SK-N-SH (cell line): ENCODE measurements around the gene CD59. TPM values are rescaled to one million over a fixed set of nuclear protein-coding genes. Genes with fewer than 3 reads are reported as not detected.
"Not testable (repeated sequence)": the region's sequence is repeated elsewhere in the genome, so short reads cannot be mapped to it uniquely, and the experiment has no call there.

Experiments used
- CTCF ChIA-PET: fragments of 300-600, 350-600 bp; formaldehyde crosslinking; extraction: SDS; loops from one replicate; lab custom pipeline; 2021; lab: Yijun Ruan, JAX
- POLR2A ChIA-PET: fragments of 350-600 bp; sonication (Branson Sonifier 250); formaldehyde crosslinking; extraction: SDS; loops from one replicate; lab custom pipeline; 2020; ENCODE audit warnings: antibody characterized with exemption, inconsistent platforms; lab: Yijun Ruan, JAX
- DNase-seq: peaks from one replicate; pipeline ENCODE4 v3.0.0; 2012
- H2AFZ ChIP-seq: fragments of 200-600 bp; sonication (generic); 2 replicates; pipeline ENCODE4 v1.8.1; 2016; ENCODE audit warnings: antibody characterized with exemption, mild to moderate bottlenecking, low read depth
- H3F3A ChIP-seq: fragments of 200-600 bp; sonication (generic); replicated peaks from 2 replicates; pipeline ENCODE3; 2016; ENCODE audit warnings: antibody characterized with exemption, mild to moderate bottlenecking; ENCODE audit not compliant: insufficient read depth
- H3K27ac ChIP-seq, 2 experiments: fragments of 200-500 bp in 1 of 2; fragments of 200-600 bp in 1 of 2; sonication (Bioruptor generic) in 1 of 2; sonication (generic), shearing (Covaris generic) in 1 of 2; 2 replicates each; pipeline versions ENCODE4 v1.5.1 to v1.6.1; 2014 to 2016; ENCODE audit warnings: low read depth in 2 of 2, inconsistent platforms in 1 of 2, low read length in 1 of 2, mild to moderate bottlenecking in 1 of 2, mixed read lengths in 1 of 2
- H3K27me3 ChIP-seq: fragments of 200-600 bp; sonication (generic), shearing (Covaris generic); 2 replicates; pipeline ENCODE4 v1.6.1; 2016; ENCODE audit warnings: mixed run types; ENCODE audit not compliant: insufficient read depth
- H3K36me3 ChIP-seq, 2 experiments: fragments of 200-500 bp in 1 of 2; fragments of 200-600 bp in 1 of 2; sonication (Bioruptor generic) in 1 of 2; sonication (generic) in 1 of 2; replicated peaks in 1 of 2; 2 replicates each; pipeline versions ENCODE3 to v1.5.1; 2014 to 2016; ENCODE audit warnings: low read length in 1 of 2, mild to moderate bottlenecking in 1 of 2; ENCODE audit not compliant: insufficient read depth in 2 of 2, control insufficient read depth in 1 of 2
- H3K4me1 ChIP-seq, 2 experiments: fragments of 200-500 bp in 1 of 2; fragments of 200-600 bp in 1 of 2; sonication (Bioruptor generic) in 1 of 2; sonication (generic), shearing (Covaris generic) in 1 of 2; 2 replicates each; pipeline versions ENCODE4 v1.5.1 to v1.6.1; 2014 to 2016; ENCODE audit warnings: low read depth in 1 of 2, low read length in 1 of 2, mixed run types in 1 of 2; ENCODE audit not compliant: insufficient read depth in 2 of 2, control insufficient read depth in 1 of 2
- H3K4me2 ChIP-seq: fragments of 200-600 bp; sonication (generic), shearing (Covaris generic); 2 replicates; pipeline ENCODE4 v1.6.1; 2017; ENCODE audit warnings: mixed run types
- H3K4me3 ChIP-seq, 2 experiments: fragments of 200-500 bp in 1 of 2; fragments of 200-600 bp in 1 of 2; sonication (Bioruptor generic) in 1 of 2; sonication (generic), shearing (Covaris generic) in 1 of 2; 2 replicates each; pipeline versions ENCODE4 v1.5.1 to v1.8.1; 2014 to 2016; ENCODE audit warnings: low read depth in 2 of 2, inconsistent platforms in 1 of 2, low read length in 1 of 2, mild to moderate bottlenecking in 1 of 2, mixed read lengths in 1 of 2, moderate library complexity in 1 of 2
- H3K79me2 ChIP-seq: fragments of 200-600 bp; sonication (generic); 2 replicates; pipeline ENCODE4 v1.8.1; 2017; ENCODE audit warnings: mild to moderate bottlenecking; ENCODE audit not compliant: insufficient read depth
- H3K9ac ChIP-seq: fragments of 200-600 bp; sonication (generic); 2 replicates; pipeline ENCODE4 v1.6.1; 2017; ENCODE audit warnings: mixed run types
- H3K9me2 ChIP-seq: fragments of 200-600 bp; sonication (generic); 2 replicates; pipeline ENCODE4 v1.6.1; 2017; ENCODE audit warnings: mixed run types
- H3K9me3 ChIP-seq: fragments of 200-600 bp; sonication (generic); 2 replicates; pipeline ENCODE4 v1.6.1; 2017; ENCODE audit warnings: mixed run types, mild to moderate bottlenecking, moderate library complexity
- H4K20me1 ChIP-seq: fragments of 200-600 bp; sonication (generic); 2 replicates; pipeline ENCODE4 v1.6.1; 2017; ENCODE audit warnings: mild to moderate bottlenecking, mixed run types; ENCODE audit not compliant: insufficient read depth
- CHD2 ChIP-seq: fragments of 150-350 bp; IDR thresholded peaks from 2 replicates; pipeline ENCODE4 v1.6.1; 2018; ENCODE audit warnings: low read length; ENCODE audit not compliant: partially characterized antibody
- CTCF ChIP-seq: fragments of 200-600 bp; sonication (generic); IDR thresholded peaks from 2 replicates; pipeline ENCODE4 v1.6.1; 2017; ENCODE audit warnings: antibody characterized with exemption, mild to moderate bottlenecking, moderate library complexity
- EP300 ChIP-seq, 2 experiments: IDR thresholded peaks; 2 replicates each; pipeline versions ENCODE4 v1.4.0 to v1.6.1; 2012; ENCODE audit warnings: borderline replicate concordance in 1 of 2, low read depth in 1 of 2, low read length in 1 of 2
- EZH2phosphoT487 ChIP-seq: fragments of 200-600 bp; sonication (generic); IDR thresholded peaks from 2 replicates; pipeline ENCODE4 v1.6.1; 2017; ENCODE audit warnings: low read depth, mixed run types, mild to moderate bottlenecking, antibody characterized with exemption, moderate library complexity, borderline replicate concordance
- FOSL2 ChIP-seq: IDR thresholded peaks from 2 replicates; pipeline ENCODE4 v1.4.0; 2012; ENCODE audit warnings: low read depth, mild to moderate bottlenecking, moderate library complexity, borderline replicate concordance
- FOXJ3 ChIP-seq: sonication (generic); formaldehyde crosslinking; IDR thresholded peaks from 2 replicates; pipeline ENCODE4 v1.5.1; 2020; ENCODE audit warnings: mild to moderate bottlenecking, missing genetic modification reagents
- MEF2A ChIP-seq: IDR thresholded peaks from 2 replicates; pipeline ENCODE4 v1.4.0; 2012; ENCODE audit warnings: low read depth, borderline replicate concordance
- RAD21 ChIP-seq: IDR thresholded peaks from 2 replicates; pipeline ENCODE4 v1.6.1; 2012; ENCODE audit warnings: mild to moderate bottlenecking, low read length
- RCOR1 ChIP-seq: fragments of 150-350 bp; IDR thresholded peaks from 2 replicates; pipeline ENCODE4 v1.6.1; 2017; ENCODE audit warnings: antibody characterized with exemption, low read length
- RFX5 ChIP-seq: IDR thresholded peaks from 2 replicates; pipeline ENCODE4 v1.6.1; 2012; ENCODE audit warnings: mild to moderate bottlenecking, improper control_type of control experiment, low read length
- SIN3A ChIP-seq: IDR thresholded peaks from 2 replicates; pipeline ENCODE4 v1.6.1; 2012; ENCODE audit warnings: low read depth, mild to moderate bottlenecking, low read length, moderate library complexity, borderline replicate concordance
- SMC3 ChIP-seq: IDR thresholded peaks from 2 replicates; pipeline ENCODE4 v1.6.1; 2012; ENCODE audit warnings: low read depth, low read length, improper control_type of control experiment
- TEAD4 ChIP-seq: IDR thresholded peaks from 2 replicates; pipeline ENCODE4 v1.4.0; 2012; ENCODE audit warnings: mild to moderate bottlenecking, borderline replicate concordance; ENCODE audit not compliant: insufficient read depth
- USF1 ChIP-seq: IDR thresholded peaks from 2 replicates; pipeline ENCODE4 v1.4.0; 2012; ENCODE audit warnings: low read depth, borderline replicate concordance
- USF2 ChIP-seq: fragments of 150-350 bp; IDR thresholded peaks from 2 replicates; pipeline ENCODE4 v1.6.1; 2017; ENCODE audit warnings: antibody characterized with exemption, low read length, low read depth, borderline replicate concordance
- YY1 ChIP-seq: IDR thresholded peaks from 2 replicates; pipeline ENCODE4 v1.4.0; 2012; ENCODE audit warnings: low read depth, mild to moderate bottlenecking
- WGBS: methylation state at CpG from one replicate; pipeline ENCODE4 v1.1.6; 2017; ENCODE audit warnings: low lambda C conversion rate; 5-methylcytosine and 5-hydroxymethylcytosine counted together
- polyA plus RNA-seq, 3 experiments: library from polyadenylated mRNA; depleted of rRNA; stranded (reverse); fragments of >200 nt; gene quantifications; 2 replicates each; pipeline ENCODE4 v1.2.3, GENCODE V29; 2012

The CD59 gene
- polyA plus RNA-seq, 1 of the 3 experiments (the other 2 are of a cell fraction) = 616 TPM

DNA sequence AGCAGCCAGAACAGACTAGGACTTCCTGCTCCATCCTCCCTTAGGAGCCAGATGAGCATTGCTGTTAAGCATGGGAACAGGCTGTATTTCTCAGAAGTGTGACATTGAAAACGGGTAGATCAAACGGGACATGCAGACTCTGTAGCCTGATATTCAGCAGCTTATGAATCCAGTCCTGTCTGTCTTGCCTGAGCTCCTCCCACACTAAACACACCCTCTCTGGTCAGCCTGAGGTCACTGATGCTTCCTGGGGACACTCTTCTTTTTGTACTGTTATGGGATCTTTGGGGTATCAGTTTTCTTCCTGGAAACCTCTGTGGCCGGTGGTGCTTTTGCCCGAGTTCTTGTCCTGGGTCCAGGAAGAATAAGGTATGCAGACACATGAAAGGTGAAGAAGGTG lies 71.4 kb downstream of the CD59 start (continued):
- TF ChIP-seq EZH2phosphoT487 (no peak), TEAD4 (no peak), RAD21 (no peak), RCOR1 (no peak), USF1 (no peak), CTCF (no peak)

GRCh38 chr11:33664166-33664565 lies 72.1 kb downstream of the CD59 start:
- Histone ChIP-seq H3K79me2 (no peaks in the 10 kb centered on the region), H3K27ac (no peak overlapping the region), H4K20me1 (no peaks in the 10 kb centered on the region), H3K4me1 (peaks cover 0 to 15% of the 10 kb centered on the region in 2 experiments; a peak in 1 of 4 replicates), H3K4me3 (no peak overlapping the region), H3F3A (peaks cover 15% of the 10 kb centered on the region), H3K9ac (no peak overlapping the region), H3K36me3 (peaks cover 34 to 62% of the 10 kb centered on the region in 2 experiments), H3K9me3 (no peaks in the 10 kb centered on the region), H3K27me3 (no peaks in the 10 kb centered on the region), H3K4me2 (no peak overlapping the region), H3K9me2 (no peaks in the 10 kb centered on the region), H2AFZ (no peak overlapping the region)
- ChIA-PET CTCF (interaction anchor here (2.4 kb wide), 1 partner anchor 24 kb away, joined by 6 read pairs; no protein-coding TSS in a partner anchor), POLR2A (no interaction called here)
- 84% methylated on average over 6 of the region's 6 CpGs for WGBS
- DNase-seq = no peak
- no peak for TF ChIP-seq YY1
- TF ChIP-seq CHD2 = no peak
- TF ChIP-seq USF1 = no peak

DNA sequence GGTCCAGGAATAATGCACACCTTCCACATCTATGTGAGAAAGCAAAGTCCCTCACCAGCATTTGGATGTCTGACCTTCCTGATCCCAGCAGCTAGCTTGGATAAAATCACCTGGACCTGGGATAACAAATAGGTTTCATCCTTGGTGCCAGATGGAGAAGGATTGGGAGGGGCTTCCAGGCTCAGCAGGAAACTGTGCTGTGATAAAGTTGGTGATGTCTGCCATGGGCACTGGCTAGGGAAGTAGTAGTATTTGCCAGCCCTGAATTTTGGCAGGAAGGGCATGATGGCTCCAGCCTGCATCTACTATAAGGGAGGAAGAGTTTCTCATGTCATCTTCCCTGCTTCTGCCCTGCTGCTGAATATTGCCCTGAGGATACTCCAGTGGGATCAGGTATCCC lies 73.1 kb downstream of the CD59 start:
- Histone ChIP-seq H3K9ac (no peak overlapping the region), H3K9me3 (no peaks in the 10 kb centered on the region), H4K20me1 (no peaks in the 10 kb centered on the region), H3K79me2 (no peaks in the 10 kb centered on the region), H3K27ac (no peak overlapping the region), H3K36me3 (peaks cover 27 to 55% of the 10 kb centered on the region in 2 experiments), H3K4me2 (no peak overlapping the region), H3K4me1 (peaks cover 0 to 4% of the 10 kb centered on the region in 2 experiments; a peak in 1 of 4 replicates), H2AFZ (no peak overlapping the region), H3K4me3 (no peak overlapping the region), H3K27me3 (no peaks in the 10 kb centered on the region), H3F3A (peaks cover 5% of the 10 kb centered on the region), H3K9me2 (no peaks in the 10 kb centered on the region)
- CTCF ChIA-PET = interaction anchor here (2.4 kb wide), 1 partner anchor 25 kb away, joined by 6 read pairs; no protein-coding TSS in a partner anchor
- no peak for DNase-seq
- POLR2A ChIA-PET = no interaction called here
- TF ChIP-seq RFX5 (no peak), FOXJ3 (CRISPR knock-in tag) (no peak), SIN3A (no peak), RAD21 (no peak), USF2 (no peak), MEF2A (no peak), TEAD4 (no peak), SMC3 (no peak), EP300 (IDR thresholded peaks at IDR 0.05; ENCODE audit: borderline replicate concordance in 1 of 2, low read depth in 1 of 2, low read length in 1 of 2) (no peak), FOSL2 (no peak), EZH2phosphoT487 (no peak)

GRCh38 chr11:33661526-33661925 lies 74.7 kb downstream of the CD59 start:
- H3K9me2 ChIP-seq, DNase-seq, POLR2A ChIA-PET, H3K9me3 ChIP-seq, H2AFZ ChIP-seq, H3K4me1 ChIP-seq, H3K27ac ChIP-seq, H3K9ac ChIP-seq, H3K4me2 ChIP-seq, H4K20me1 ChIP-seq, CTCF ChIA-PET, H3F3A ChIP-seq, H3K4me3 ChIP-seq, H3K79me2 ChIP-seq, H3K27me3 ChIP-seq: not testable (repeated sequence)
- H3K36me3 ChIP-seq = peaks cover 25 to 41% of the 10 kb centered on the region in 2 experiments
- 99% methylated on average over 7 of the region's 7 CpGs for WGBS
